IMR-90 (cell line): ENCODE measurements around the gene IL36B. TPM values are rescaled to one million over a fixed set of nuclear protein-coding genes. Genes with fewer than 3 reads are reported as not detected.

ENCODE experiments used
- ATAC-seq: fragments of 200-7000 bp; cut with Tn5 transposase; 2 replicates; pipeline ENCODE4 v1.9.1; 2020; ENCODE audit warnings: low read depth, mild to moderate bottlenecking, moderate library complexity
- BruUV-seq: library from RNA; stranded (reverse); fragments of 400-500 nt; replicated peaks from 2 replicates; lab custom pipeline; 2021; lab: Mats Ljungman, UMichigan
- CTCF ChIA-PET: fragments of 300-600 bp; formaldehyde crosslinking; extraction: SDS; loops from one replicate; lab custom pipeline; 2021; ENCODE audit warnings: antibody characterized with exemption; lab: Yijun Ruan, JAX
- POLR2A ChIA-PET: fragments of 300-600 bp; sonication (Branson Sonifier 250); formaldehyde crosslinking; loops from one replicate; lab custom pipeline; 2022; ENCODE audit warnings: antibody characterized with exemption; ENCODE audit not compliant: unreplicated experiment; lab: Charles Lee
- DNase-seq: peaks from one replicate; pipeline ENCODE4 v3.0.0; 2013
- H2AFZ ChIP-seq: replicated peaks from 2 replicates; pipeline ENCODE3; 2013; ENCODE audit warnings: low read length, mild to moderate bottlenecking; ENCODE audit not compliant: poor library complexity
- H2AK5ac ChIP-seq: 2 replicates; pipeline ENCODE4 v1.6.1; 2013; ENCODE audit warnings: low read depth, low read length, inconsistent platforms
- H2AK9ac ChIP-seq: replicated peaks from 2 replicates; pipeline ENCODE3; 2013; ENCODE audit warnings: mild to moderate bottlenecking, low read depth, low read length, moderate library complexity; ENCODE audit not compliant: poor library complexity
- H2BK120ac ChIP-seq: 2 replicates; pipeline ENCODE4 v1.6.1; 2013; ENCODE audit warnings: low read depth, low read length, inconsistent platforms
- H2BK15ac ChIP-seq: 3 replicates; pipeline ENCODE4 v1.6.1; 2013; ENCODE audit warnings: low read depth, low read length, inconsistent platforms
- H2BK20ac ChIP-seq: 2 replicates; pipeline ENCODE4 v1.6.1; 2013; ENCODE audit warnings: low read depth, mild to moderate bottlenecking, inconsistent platforms, low read length, moderate library complexity
- H2BK5ac ChIP-seq: 2 replicates; pipeline ENCODE4 v1.6.1; 2013; ENCODE audit warnings: mild to moderate bottlenecking, low read depth, low read length, inconsistent platforms; ENCODE audit not compliant: poor library complexity, severe bottlenecking
- H3K14ac ChIP-seq: replicated peaks from 2 replicates; pipeline ENCODE4 v1.6.1; 2013; ENCODE audit warnings: low read depth, low read length, inconsistent platforms
- H3K18ac ChIP-seq: 2 replicates; pipeline ENCODE4 v1.6.1; 2013; ENCODE audit warnings: low read depth, low read length, control low read depth
- H3K23ac ChIP-seq: 2 replicates; pipeline ENCODE4 v1.6.1; 2013; ENCODE audit warnings: low read depth, low read length, inconsistent platforms
- H3K27ac ChIP-seq: 2 replicates; pipeline ENCODE4 v1.5.1; 2013; ENCODE audit warnings: mild to moderate bottlenecking, control low read depth, low read length; ENCODE audit not compliant: insufficient read depth
- H3K27me3 ChIP-seq: 2 replicates; pipeline ENCODE4 v1.6.1; 2013; ENCODE audit warnings: low read length; ENCODE audit not compliant: control insufficient read depth, insufficient read depth
- H3K36me3 ChIP-seq: 2 replicates; pipeline ENCODE4 v1.6.1; 2013; ENCODE audit warnings: low read length, mixed read lengths; ENCODE audit not compliant: control insufficient read depth, insufficient read depth
- H3K4ac ChIP-seq: 2 replicates; pipeline ENCODE4 v1.6.1; 2013; ENCODE audit warnings: low read depth, low read length, inconsistent platforms
- H3K4me1 ChIP-seq: 2 replicates; pipeline ENCODE4 v1.6.1; 2013; ENCODE audit warnings: low read length, mixed read lengths; ENCODE audit not compliant: control insufficient read depth, insufficient read depth
- H3K4me2 ChIP-seq: 2 replicates; pipeline ENCODE4 v1.6.1; 2013; ENCODE audit warnings: low read depth, mild to moderate bottlenecking, control low read depth, low read length, moderate library complexity
- H3K4me3 ChIP-seq: 2 replicates; pipeline ENCODE4 v1.5.1; 2013; ENCODE audit warnings: low read depth, mild to moderate bottlenecking, control low read depth, low read length, moderate library complexity; ENCODE audit not compliant: insufficient read depth
- H3K56ac ChIP-seq: 2 replicates; pipeline ENCODE4 v1.6.1; 2013; ENCODE audit warnings: low read length, inconsistent platforms; ENCODE audit not compliant: insufficient read depth; ENCODE audit errors: extremely low read depth
- H3K79me1 ChIP-seq, 2 experiments: 2 replicates each; pipeline ENCODE4 v1.6.1; 2013; ENCODE audit warnings: low read length in 2 of 2, inconsistent platforms in 1 of 2, low read depth in 1 of 2
- H3K9ac ChIP-seq: 2 replicates; pipeline ENCODE4 v1.6.1; 2013; ENCODE audit warnings: low read depth, low read length, control low read depth
- H3K9me1 ChIP-seq: 2 replicates; pipeline ENCODE4 v1.6.1; 2013; ENCODE audit warnings: low read length, inconsistent platforms; ENCODE audit not compliant: insufficient read depth
- H3K9me3 ChIP-seq: 2 replicates; pipeline ENCODE4 v1.6.1; 2013; ENCODE audit warnings: low read length; ENCODE audit not compliant: control insufficient read depth, insufficient read depth
- H4K20me1 ChIP-seq: 2 replicates; pipeline ENCODE4 v1.6.1; 2013; ENCODE audit warnings: low read length, inconsistent platforms; ENCODE audit not compliant: insufficient read depth
- H4K5ac ChIP-seq: 2 replicates; pipeline ENCODE4 v1.6.1; 2013; ENCODE audit warnings: mild to moderate bottlenecking, low read depth, low read length, control low read depth
- H4K8ac ChIP-seq, 2 experiments: 2 replicates each; pipeline ENCODE4 v1.6.1; 2013; ENCODE audit warnings: low read depth in 2 of 2, low read length in 2 of 2, control low read depth in 1 of 2, inconsistent platforms in 1 of 2
- H4K91ac ChIP-seq: 2 replicates; pipeline ENCODE4 v1.6.1; 2013; ENCODE audit warnings: low read depth, low read length, inconsistent platforms; ENCODE audit not compliant: insufficient read depth
- BHLHE40 ChIP-seq: fragments of 150-350 bp; IDR thresholded peaks from 2 replicates; pipeline ENCODE4 v1.6.1; 2016; ENCODE audit warnings: mild to moderate bottlenecking, low read depth, low read length
- CEBPB ChIP-seq: IDR thresholded peaks from 2 replicates; pipeline ENCODE4 v1.6.1; 2012; ENCODE audit warnings: low read depth, low read length, improper control_type of control experiment
- CHD1 ChIP-seq: IDR thresholded peaks from 2 replicates; pipeline ENCODE4 v1.6.1; 2012; ENCODE audit warnings: low read depth, low read length, improper control_type of control experiment
- CTCF ChIP-seq: conservative IDR thresholded peaks from 2 replicates; pipeline ENCODE4 v1.5.1; 2012; ENCODE audit warnings: mild to moderate bottlenecking, low read depth, low read length, improper control_type of control experiment
- ELK1 ChIP-seq: fragments of 150-350 bp; IDR thresholded peaks from 2 replicates; pipeline ENCODE4 v1.6.1; 2016; ENCODE audit warnings: low read depth, mild to moderate bottlenecking, low read length, moderate library complexity, borderline replicate concordance
- MAFK ChIP-seq: IDR thresholded peaks from 2 replicates; pipeline ENCODE4 v1.6.1; 2012; ENCODE audit warnings: low read depth, low read length, improper control_type of control experiment
- MXI1 ChIP-seq: IDR thresholded peaks from 2 replicates; pipeline ENCODE4 v1.6.1; 2012; ENCODE audit warnings: low read depth, mild to moderate bottlenecking, low read length, moderate library complexity, borderline replicate concordance
- NFE2L2 ChIP-seq: fragments of 150-350 bp; IDR thresholded peaks from 2 replicates; pipeline ENCODE4 v1.6.1; 2016; ENCODE audit warnings: low read depth, mild to moderate bottlenecking, low read length
- POLR2A ChIP-seq: IDR thresholded peaks from 2 replicates; pipeline ENCODE4 v1.6.1; 2012; ENCODE audit warnings: mild to moderate bottlenecking, low read depth, low read length
- RCOR1 ChIP-seq: IDR thresholded peaks from 2 replicates; pipeline ENCODE4 v1.6.1; 2012; ENCODE audit warnings: mild to moderate bottlenecking, low read length, improper control_type of control experiment; ENCODE audit not compliant: insufficient replicate concordance
- RFX5 ChIP-seq: IDR thresholded peaks from 2 replicates; pipeline ENCODE4 v1.8.0; 2012; ENCODE audit warnings: low read depth, mild to moderate bottlenecking, low read length, moderate library complexity
- WGBS, 2 experiments: methylation state at CpG; one replicate each; pipeline versions ENCODE4 v1.1.5 to v1.1.7; 2013; ENCODE audit warnings: missing lambda C conversion rate in 2 of 2; ENCODE audit not compliant: insufficient read length in 1 of 2; ENCODE audit errors: extremely low coverage in 2 of 2; 5-methylcytosine and 5-hydroxymethylcytosine counted together
- dilution Hi-C: fragments of 300-500 bp; cut with HindIII; formaldehyde crosslinking; loops from one replicate; pipeline ENCODE4 v1.14.3; 2018; ENCODE audit warnings: low sequenced_read_pairs; ENCODE audit not compliant: unreplicated experiment
- in situ Hi-C: fragments of 300-500 bp; cut with MboI; formaldehyde crosslinking; loops from 3 replicates; pipeline ENCODE4 v1.14.3; 2019; ENCODE audit warnings: low sequenced_read_pairs, inconsistent platforms, mixed read lengths
- intact Hi-C: fragments of 100-400 bp; cut with micrococcal nuclease; formaldehyde crosslinking; loops from 2 replicates; pipeline ENCODE4 v1.10.0; 2022
- polyA plus RNA-seq, 3 experiments: library from polyadenylated mRNA; depleted of rRNA; stranded (reverse); fragments of >200 nt; gene quantifications; 2 replicates each; pipeline ENCODE4 v1.2.3, GENCODE V29; 2012; ENCODE audit warnings: low replicate concordance in 1 of 3
- total RNA-seq: library from RNA; depleted of rRNA; stranded (reverse); fragments of >200 nt; gene quantifications from 2 replicates; pipeline ENCODE4 v1.2.3, GENCODE V29; 2012

IL36B gene
- total and polyA plus RNA-seq, 2 of the 4 experiments (the other 2 are of a cell fraction) = not detected

GRCh38 chr2:113061896-113062770, 9.5 kb upstream of the IL36B start (continued):
- TF ChIP-seq NFE2L2 = no peak

- Histone ChIP-seq H3K27me3 (peaks cover 3% of the 10 kb centered on the region), H4K20me1 (no peaks in the 10 kb centered on the region), H2BK120ac (no peak overlapping the region), H3K18ac (no peak overlapping the region), H3K23ac (no peak overlapping the region), H3K14ac (no peak overlapping the region), H3K9me1 (no peaks in the 10 kb centered on the region), H2AFZ (no peak overlapping the region), H3K9ac (no peak overlapping the region), H3K4ac (no peak overlapping the region), H4K5ac (no peak overlapping the region), H3K79me1 (no peaks in the 10 kb centered on the region), H4K91ac (no peak overlapping the region), H3K4me3 (no peak overlapping the region), H2BK20ac (no peak overlapping the region), H3K56ac (no peak overlapping the region), H3K4me1 (no peaks in the 10 kb centered on the region), H2AK5ac (no peak overlapping the region), H3K27ac (no peak overlapping the region), H3K4me2 (no peak overlapping the region), H4K8ac (no peak overlapping the region), H2BK5ac (no peak overlapping the region), H3K9me3 (no peaks in the 10 kb centered on the region), H3K36me3 (no peaks in the 10 kb centered on the region), H2BK15ac (no peak overlapping the region), H2AK9ac (no peak overlapping the region)
- no TSS peak for BruUV-seq
- DNase-seq = no peak
- in situ Hi-C loops (no loop called here), intact Hi-C loops (no loop called here), dilution Hi-C loops (no loop called here)
- ChIA-PET CTCF (no interaction called here), POLR2A (no interaction called here)
- WGBS, 2 experiments = no CpG with 5 or more reads among the region's 2 CpGs
- ATAC-seq = no peak
- TF ChIP-seq CEBPB = no peak
- TF ChIP-seq BHLHE40 = no peak
- TF ChIP-seq MXI1 = no peak
- no peak for TF ChIP-seq POLR2A
- no peak for TF ChIP-seq CHD1
- no peak for TF ChIP-seq MAFK
- no peak for TF ChIP-seq ELK1
- no peak for TF ChIP-seq RCOR1
- TF ChIP-seq CTCF = no peak
- no peak for TF ChIP-seq NFE2L2
- TF ChIP-seq RFX5 = no peak
Observed at GRCh38 chr2:113061241-113061640, 8.6 kb upstream of the IL36B start.
